ENCODE measurements around the gene PRIM2.
"Not testable (repeated sequence)": the region's sequence is repeated elsewhere in the genome, so short reads cannot be mapped to it uniquely, and the experiment has no call there.

Gene PRIM2

GRCh38 chr6:57359766-57360165 lies 42.3 kb downstream of the PRIM2 start:
- DNase-seq (ENCODE audit: low read depth in 3 of 3, low spot score in 1 of 3), result not testable (repeated sequence)

- not testable (repeated sequence) for DNase-seq (ENCODE audit: low read depth in 3 of 3, low spot score in 1 of 3)
Observed at GRCh38 chr6:57362340-57362739, 44.9 kb downstream of the PRIM2 start.

- not testable (repeated sequence) for DNase-seq (ENCODE audit: low read depth in 3 of 3, low spot score in 1 of 3)
Observed at GRCh38 chr6:57365076-57365583, 47.7 kb downstream of the PRIM2 start.

GRCh38 chr6:57368965-57369731 lies 51.7 kb downstream of the PRIM2 start:
- DNase-seq (ENCODE audit: low read depth in 3 of 3, low spot score in 1 of 3), result not testable (repeated sequence)

GRCh38 chr6:57371779-57372178 lies 54.3 kb downstream of the PRIM2 start:
- DNase-seq (ENCODE audit: low read depth in 3 of 3, low spot score in 1 of 3), result not testable (repeated sequence)

DNA sequence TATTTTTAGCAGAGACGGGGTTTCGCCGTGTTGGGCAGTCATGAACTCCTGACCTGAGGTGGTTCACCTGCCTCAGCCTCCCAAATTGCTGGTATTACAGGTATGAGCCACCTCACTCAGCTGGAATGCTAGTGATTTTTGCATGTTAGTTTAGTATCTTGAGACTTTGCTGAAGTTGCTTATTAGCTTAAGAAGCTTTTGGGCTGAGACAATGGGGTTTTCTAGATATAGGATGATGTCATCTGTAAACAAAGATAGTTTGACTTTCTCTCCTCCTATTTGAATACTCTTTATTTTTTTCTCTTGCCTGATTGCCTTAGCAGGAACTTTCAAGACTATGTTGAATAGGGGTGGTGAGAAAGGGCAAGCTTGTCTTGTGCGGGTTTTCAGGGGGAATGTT lies 57.3 kb downstream of the PRIM2 start:
- DNase-seq (ENCODE audit: low read depth in 3 of 3, low spot score in 1 of 3), result not testable (repeated sequence)

DNA sequence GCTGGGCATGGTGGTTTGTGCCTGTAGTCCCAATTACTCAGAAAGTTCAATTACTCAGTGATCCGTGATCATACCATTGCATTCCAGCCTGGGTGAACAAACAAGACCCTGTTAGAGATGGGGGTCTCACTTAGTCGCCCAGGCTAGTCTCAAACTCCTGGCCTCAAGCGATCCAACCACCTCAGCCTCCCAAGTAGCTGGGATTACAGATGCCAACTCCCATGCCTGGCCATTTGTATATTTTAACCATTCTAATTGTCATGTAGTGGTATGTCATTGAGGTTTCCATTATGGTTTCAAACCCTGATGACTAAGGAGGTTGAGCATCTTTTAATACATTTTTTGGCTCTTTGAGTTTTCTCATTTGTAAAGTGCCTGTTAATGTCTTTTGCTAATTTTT lies 58.7 kb downstream of the PRIM2 start:
- not testable (repeated sequence) for DNase-seq (ENCODE audit: low read depth in 3 of 3, low spot score in 1 of 3)

DNA sequence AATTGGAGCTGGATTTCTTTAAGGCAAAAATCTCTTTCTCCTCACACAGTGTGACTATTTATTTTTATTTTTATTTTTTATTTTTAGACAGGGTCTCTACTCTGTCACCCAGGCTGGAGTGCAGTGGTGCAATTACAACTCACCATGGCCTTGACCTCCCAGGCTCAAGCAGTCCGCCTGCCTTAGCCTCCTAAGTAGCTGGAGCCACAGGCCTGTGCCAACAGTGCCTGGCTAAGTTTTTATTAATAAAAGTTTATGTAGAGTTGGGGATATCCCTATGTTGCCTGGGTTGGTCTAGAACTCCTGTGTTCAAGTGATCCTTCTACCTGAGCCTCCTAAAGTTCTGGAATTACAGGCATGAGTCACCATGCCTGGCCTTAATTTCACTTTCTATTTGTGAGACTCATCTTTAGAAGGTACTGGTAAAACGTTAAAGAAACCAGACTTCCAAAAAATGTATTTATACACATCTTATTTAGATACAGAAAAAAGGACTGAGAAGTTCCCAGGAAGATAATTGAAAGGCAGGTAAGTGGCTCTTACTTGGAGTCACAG lies 71.7 kb downstream of the PRIM2 start:
- not testable (repeated sequence) for DNase-seq (ENCODE audit: low read depth in 3 of 3, low spot score in 1 of 3)

GRCh38 chr6:57390818-57391217 lies 73.4 kb downstream of the PRIM2 start:
- not testable (repeated sequence) for DNase-seq (ENCODE audit: low read depth in 3 of 3, low spot score in 1 of 3)

DNA sequence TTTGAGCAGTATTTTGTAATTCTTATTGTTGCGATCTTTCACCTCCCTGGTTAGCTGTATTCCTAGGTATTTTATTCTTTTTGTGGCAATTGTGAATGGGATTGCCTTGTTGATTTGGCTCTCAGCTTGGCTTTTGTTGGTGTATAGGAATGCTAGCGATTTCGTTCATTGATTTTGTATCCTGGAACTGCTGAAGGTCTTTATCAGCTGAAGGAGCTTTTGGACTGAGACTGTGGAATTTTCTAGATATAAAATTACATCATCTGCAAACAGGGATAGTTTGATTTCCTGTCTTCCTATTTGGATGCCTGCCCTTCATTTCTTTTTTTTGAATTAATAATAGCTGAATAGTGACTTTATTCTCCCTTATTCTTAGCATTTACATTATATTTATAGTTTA lies 74.6 kb downstream of the PRIM2 start:
- not testable (repeated sequence) for DNase-seq (ENCODE audit: low read depth in 3 of 3, low spot score in 1 of 3)

- not testable (repeated sequence) for DNase-seq (ENCODE audit: low read depth in 3 of 3, low spot score in 1 of 3)
Observed at GRCh38 chr6:57419341-57419740, 101.9 kb downstream of the PRIM2 start.

- DNase-seq (ENCODE audit: low read depth in 3 of 3, low spot score in 1 of 3), result no peak
Observed at GRCh38 chr6:57421503-57421902, 104.1 kb downstream of the PRIM2 start.

DNA sequence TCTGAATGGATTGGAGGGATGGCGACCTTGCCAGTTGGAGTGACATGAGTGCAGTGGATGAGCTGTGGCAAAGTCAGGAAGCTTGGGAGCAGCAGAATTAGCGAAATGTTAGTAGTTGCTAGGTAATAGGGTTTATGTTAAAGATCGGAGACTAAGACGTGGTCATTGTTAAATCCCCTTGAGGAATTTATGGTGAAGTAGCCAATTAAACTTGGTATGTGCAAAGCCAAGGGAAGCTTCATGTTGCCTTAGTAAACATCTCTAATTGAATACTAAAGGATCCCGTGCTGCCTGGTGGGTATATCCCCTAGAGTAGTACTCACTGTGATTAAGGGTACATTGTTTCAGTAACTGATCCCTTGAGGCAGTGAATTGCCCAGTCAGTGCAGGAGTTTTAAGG lies 106.0 kb downstream of the PRIM2 start:
- no peak for DNase-seq (ENCODE audit: low read depth in 3 of 3, low spot score in 1 of 3)

DNA sequence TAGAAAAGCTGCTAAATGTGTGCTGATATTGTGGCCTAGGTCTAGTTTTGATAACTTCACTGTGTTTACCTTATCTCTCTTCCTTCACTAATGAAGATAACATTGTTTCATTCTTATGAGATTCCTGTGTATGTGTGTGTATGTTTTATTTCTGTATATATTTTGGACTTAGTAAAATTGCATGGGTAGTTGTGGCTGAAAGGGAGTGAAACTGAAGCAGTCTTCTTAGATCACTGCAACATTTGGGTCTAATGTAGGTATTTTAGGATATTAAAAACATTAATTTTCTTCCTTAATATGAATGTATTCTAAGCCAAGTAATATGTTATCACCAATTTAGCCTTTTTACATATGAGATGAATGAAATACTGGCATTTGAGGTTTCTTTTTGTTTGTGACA lies 114.3 kb downstream of the PRIM2 start:
- DNase-seq (ENCODE audit: low read depth in 3 of 3, low spot score in 1 of 3), result not testable (repeated sequence)

DNA sequence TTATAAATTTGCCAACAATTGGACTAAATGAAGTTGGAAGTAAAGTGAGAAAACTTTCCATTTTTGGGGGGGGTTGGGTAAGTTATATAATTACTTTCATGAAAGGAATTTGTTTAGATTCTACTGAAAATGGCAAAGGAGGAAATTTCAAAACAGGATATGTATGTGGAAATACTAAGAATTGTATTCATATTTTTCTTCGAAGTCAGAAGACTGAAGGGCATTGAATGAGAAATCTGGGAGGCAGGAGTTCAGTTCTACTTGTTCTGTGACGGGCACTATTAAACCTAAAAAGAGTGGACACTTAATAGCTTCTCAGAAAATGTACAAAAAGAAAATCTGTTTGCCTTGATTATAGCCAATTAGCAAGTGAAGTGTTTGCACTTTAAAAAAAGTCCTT lies 114.7 kb downstream of the PRIM2 start:
- DNase-seq (ENCODE audit: low read depth in 3 of 3, low spot score in 1 of 3), result no peak

GRCh38 chr6:57432919-57433684 lies 115.7 kb downstream of the PRIM2 start:
- DNase-seq (ENCODE audit: low read depth in 3 of 3, low spot score in 1 of 3), result no peak

GRCh38 chr6:57433790-57434189 lies 116.4 kb downstream of the PRIM2 start:
- not testable (repeated sequence) for DNase-seq (ENCODE audit: low read depth in 3 of 3, low spot score in 1 of 3)

GRCh38 chr6:57434944-57435343 lies 117.5 kb downstream of the PRIM2 start:
- no peak for DNase-seq (ENCODE audit: low read depth in 3 of 3, low spot score in 1 of 3)

GRCh38 chr6:57435475-57436160 lies 118.2 kb downstream of the PRIM2 start:
- no peak for DNase-seq (ENCODE audit: low read depth in 3 of 3, low spot score in 1 of 3)

GRCh38 chr6:57440735-57441134 lies 123.3 kb downstream of the PRIM2 start:
- DNase-seq (ENCODE audit: low read depth in 3 of 3, low spot score in 1 of 3), result not testable (repeated sequence)

DNA sequence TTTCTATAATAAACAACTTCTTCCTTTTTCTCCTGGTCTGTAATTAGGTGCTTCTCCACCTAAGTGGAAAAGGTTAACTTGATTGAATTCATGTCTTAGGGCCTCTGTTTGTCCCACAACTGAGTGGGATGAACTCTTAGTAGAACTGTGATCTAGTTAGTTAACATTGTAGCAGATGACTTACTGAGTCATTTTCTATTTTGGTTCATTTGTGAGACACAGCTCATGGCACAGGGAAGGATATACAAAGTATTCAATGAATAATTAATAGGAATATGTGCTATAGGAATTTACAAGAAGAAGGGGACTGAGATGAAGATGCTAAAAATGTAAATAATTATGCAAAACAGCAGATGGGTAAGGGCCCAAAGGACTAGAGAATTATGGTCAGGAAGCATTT lies 124.7 kb downstream of the PRIM2 start:
- not testable (repeated sequence) for DNase-seq (ENCODE audit: low read depth in 3 of 3, low spot score in 1 of 3)

Measured in stimulated activated CD4-positive, alpha-beta T cell treated with anti-CD3 and anti-CD28 coated beads, TNF-alpha, amount 100 ng/mL, for 1 hour (primary cell).